Neutrophil (primary cell): Measurements from ENCODE around the gene GNA12.
"Not testable (repeated sequence)": the region's sequence is repeated elsewhere in the genome, so short reads cannot be mapped to it uniquely, and the experiment has no call there.

Experiments used
- H3K27ac ChIP-seq: fragments of 200-600 bp; sonication (generic); 2 replicates; pipeline ENCODE4 v1.5.1; 2016; ENCODE audit warnings: mild to moderate bottlenecking, moderate library complexity
- H3K27me3 ChIP-seq: fragments of 200-600 bp; sonication (generic); 2 replicates; pipeline ENCODE4 v1.6.0; 2016; ENCODE audit warnings: mild to moderate bottlenecking
- H3K36me3 ChIP-seq: fragments of 200-600 bp; sonication (generic); 2 replicates; pipeline ENCODE4 v1.5.1; 2017
- H3K4me1 ChIP-seq, 2 experiments: fragments of 200-600 bp in 1 of 2; sonication (generic) in 1 of 2; 1 replicate in 1 of 2; 2 replicates in 1 of 2; pipeline versions ENCODE4 v1.5.1 to v1.6.1; 2013 to 2016; ENCODE audit warnings: low read depth in 1 of 2, low read length in 1 of 2, mild to moderate bottlenecking in 1 of 2, moderate library complexity in 1 of 2; ENCODE audit not compliant: control insufficient read depth in 1 of 2, insufficient read depth in 1 of 2
- H3K4me3 ChIP-seq, 2 experiments: fragments of 200-600 bp in 1 of 2; sonication (generic) in 1 of 2; 1 replicate in 1 of 2; 2 replicates in 1 of 2; pipeline ENCODE4 v1.5.1; 2013 to 2016; ENCODE audit warnings: low read depth in 1 of 2, low read length in 1 of 2, mild to moderate bottlenecking in 1 of 2, moderate library complexity in 1 of 2
- H3K9me3 ChIP-seq: fragments of 200-600 bp; sonication (generic); 2 replicates; pipeline ENCODE4 v1.5.1; 2016
- CTCF ChIP-seq: fragments of 200-600 bp; sonication (generic); IDR thresholded peaks from 2 replicates; pipeline ENCODE4 v1.5.1; 2016; ENCODE audit warnings: antibody characterized with exemption

GNA12 gene

GRCh38 chr7:2737771-2738540, 106.2 kb downstream of the GNA12 start:
- Histone ChIP-seq H3K4me3 (no peak overlapping the region), H3K9me3 (no peaks in the 10 kb centered on the region), H3K27ac (no peak overlapping the region), H3K36me3 (no peaks in the 10 kb centered on the region), H3K4me1 (peaks cover 25 to 30% of the 10 kb centered on the region in 2 experiments), H3K27me3 (peaks cover 9% of the 10 kb centered on the region)
- no peak for TF ChIP-seq CTCF

- not testable (repeated sequence) for H3K27ac ChIP-seq, H3K36me3 ChIP-seq, H3K9me3 ChIP-seq, H3K4me3 ChIP-seq, H3K27me3 ChIP-seq
- H3K4me1 ChIP-seq = peaks cover 25 to 30% of the 10 kb centered on the region in 2 experiments
Measured at GRCh38 chr7:2737005-2737743, 106.9 kb downstream of the GNA12 start.

- Histone ChIP-seq H3K4me3 (no peak overlapping the region), H3K27ac (no peak overlapping the region), H3K36me3 (no peaks in the 10 kb centered on the region), H3K4me1 (peaks cover 25 to 30% of the 10 kb centered on the region in 2 experiments), H3K27me3 (peaks cover 9% of the 10 kb centered on the region), H3K9me3 (no peaks in the 10 kb centered on the region)
- no peak for TF ChIP-seq CTCF
Measured at GRCh38 chr7:2736411-2736914, 107.6 kb downstream of the GNA12 start.

GRCh38 chr7:2735744-2736143, 108.4 kb downstream of the GNA12 start:
- H3K27me3 ChIP-seq = peaks cover 9% of the 10 kb centered on the region
- no peak overlapping the region for H3K4me3 ChIP-seq
- H3K4me1 ChIP-seq = peaks cover 25 to 30% of the 10 kb centered on the region in 2 experiments
- H3K9me3 ChIP-seq = no peaks in the 10 kb centered on the region
- no peak for TF ChIP-seq CTCF
- peaks cover 6% of the 10 kb centered on the region for H3K36me3 ChIP-seq
- no peak overlapping the region for H3K27ac ChIP-seq

GRCh38 chr7:2734751-2735571, 109.1 kb downstream of the GNA12 start:
- no peak for TF ChIP-seq CTCF
- Histone ChIP-seq H3K9me3 (no peaks in the 10 kb centered on the region), H3K27ac (no peak overlapping the region), H3K4me3 (peak overlapping the region in 1 of 2 experiments; percentile 4), H3K27me3 (peaks cover 9% of the 10 kb centered on the region), H3K4me1 (peaks cover 25 to 30% of the 10 kb centered on the region in 2 experiments), H3K36me3 (peaks cover 8% of the 10 kb centered on the region)
